Neural progenitor cell (in vitro differentiated cells): ENCODE measurements around the gene CAMKMT.

Source experiments
- CTCF ChIP-seq: fragments of 200-600 bp; sonication (generic); IDR thresholded peaks from 2 replicates; pipeline ENCODE4 v1.5.1; 2017; ENCODE audit warnings: antibody characterized with exemption, mild to moderate bottlenecking
- EZH2phosphoT487 ChIP-seq: fragments of 200-600 bp; sonication (generic); IDR thresholded peaks from 2 replicates; pipeline ENCODE4 v1.6.1; 2017; ENCODE audit warnings: antibody characterized with exemption

GRCh38 chr2:44672431-44672830, 310.7 kb downstream of the CAMKMT start:
- TF ChIP-seq CTCF (no peak), EZH2phosphoT487 (no peak)
